SK-N-SH (cell line): ENCODE results near the gene SHCBP1L.

Experiments
- NFIC ChIP-seq: IDR thresholded peaks from 2 replicates; pipeline ENCODE4 v1.4.0; 2012; ENCODE audit warnings: borderline replicate concordance
- TF ChIP-seq, protein P1 (sequence below): fragments of 200-600 bp; sonication (generic); IDR thresholded peaks from 2 replicates; pipeline ENCODE4 v1.6.1; 2017; ENCODE audit warnings: antibody characterized with exemption, mild to moderate bottlenecking, moderate library complexity

- TF ChIP-seq NFIC, result no peak
- TF ChIP-seq, protein P1, sequence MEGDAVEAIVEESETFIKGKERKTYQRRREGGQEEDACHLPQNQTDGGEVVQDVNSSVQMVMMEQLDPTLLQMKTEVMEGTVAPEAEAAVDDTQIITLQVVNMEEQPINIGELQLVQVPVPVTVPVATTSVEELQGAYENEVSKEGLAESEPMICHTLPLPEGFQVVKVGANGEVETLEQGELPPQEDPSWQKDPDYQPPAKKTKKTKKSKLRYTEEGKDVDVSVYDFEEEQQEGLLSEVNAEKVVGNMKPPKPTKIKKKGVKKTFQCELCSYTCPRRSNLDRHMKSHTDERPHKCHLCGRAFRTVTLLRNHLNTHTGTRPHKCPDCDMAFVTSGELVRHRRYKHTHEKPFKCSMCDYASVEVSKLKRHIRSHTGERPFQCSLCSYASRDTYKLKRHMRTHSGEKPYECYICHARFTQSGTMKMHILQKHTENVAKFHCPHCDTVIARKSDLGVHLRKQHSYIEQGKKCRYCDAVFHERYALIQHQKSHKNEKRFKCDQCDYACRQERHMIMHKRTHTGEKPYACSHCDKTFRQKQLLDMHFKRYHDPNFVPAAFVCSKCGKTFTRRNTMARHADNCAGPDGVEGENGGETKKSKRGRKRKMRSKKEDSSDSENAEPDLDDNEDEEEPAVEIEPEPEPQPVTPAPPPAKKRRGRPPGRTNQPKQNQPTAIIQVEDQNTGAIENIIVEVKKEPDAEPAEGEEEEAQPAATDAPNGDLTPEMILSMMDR, result no peak
Measured at GRCh38 chr1:182884872-182885271, 68.1 kb downstream of the SHCBP1L start.
